Stimulated activated naive CD8-positive, alpha-beta T cell treated with anti-CD3 and anti-CD28 coated beads, Interleukin-15, Interleukin-2, amounts not matched to agents 100 U/mL and 50 U/mL, for 24 hours (primary cell): ENCODE data around the gene PSG5.
"Not testable (repeated sequence)": the region's sequence is repeated elsewhere in the genome, so short reads cannot be mapped to it uniquely, and the experiment has no call there.

Experiments used
- ATAC-seq: fragments of 150-1000 bp; cut with Tn5 transposase; one replicate; pipeline ENCODE4 v1.10.0; 2021
- DNase-seq: peaks from one replicate; pipeline ENCODE4 v3.0.0; 2021

PSG5 gene

GRCh38 chr19:43188092-43188491 is 1.8 kb upstream of the PSG5 start:
- not testable (repeated sequence) for DNase-seq, ATAC-seq

GRCh38 chr19:43181869-43182771 is 4.2 kb downstream of the PSG5 start:
- DNase-seq, ATAC-seq: not testable (repeated sequence)

GRCh38 chr19:43179569-43180147 is 6.7 kb downstream of the PSG5 start:
- not testable (repeated sequence) for ATAC-seq
- DNase-seq: peak; percentile 8

GRCh38 chr19:43178577-43178976 is 7.8 kb downstream of the PSG5 start:
- DNase-seq, ATAC-seq: not testable (repeated sequence)

GRCh38 chr19:43165906-43166305 is 20.4 kb downstream of the PSG5 start:
- ATAC-seq, DNase-seq: not testable (repeated sequence)

GRCh38 chr19:43163135-43163534 is 23.2 kb downstream of the PSG5 start:
- DNase-seq, ATAC-seq: not testable (repeated sequence)

GRCh38 chr19:43162261-43162660 is 24.1 kb downstream of the PSG5 start:
- ATAC-seq: not testable (repeated sequence)

GRCh38 chr19:43152214-43152613 is 34.1 kb downstream of the PSG5 start:
- ATAC-seq (no peak), DNase-seq (no peak)

More at GRCh38 chr19:43162261-43162660, 24.1 kb downstream of the PSG5 start:
- DNase-seq: not testable (repeated sequence)

- ATAC-seq: not testable (repeated sequence)
Measured at GRCh38 chr19:43149788-43150187, 36.5 kb downstream of the PSG5 start.

GRCh38 chr19:43148233-43148632 is 38.1 kb downstream of the PSG5 start:
- DNase-seq (no peak), ATAC-seq (no peak)

More at GRCh38 chr19:43149788-43150187, 36.5 kb downstream of the PSG5 start:
- not testable (repeated sequence) for DNase-seq

- DNase-seq, ATAC-seq: not testable (repeated sequence)
Measured at GRCh38 chr19:43141763-43142162, 44.6 kb downstream of the PSG5 start.

GRCh38 chr19:43132696-43133095 is 53.6 kb downstream of the PSG5 start:
- DNase-seq: no peak
- no peak for ATAC-seq

- not testable (repeated sequence) for ATAC-seq, DNase-seq
Measured at GRCh38 chr19:43131281-43131842, 55.0 kb downstream of the PSG5 start.

GRCh38 chr19:43129197-43129596 is 57.1 kb downstream of the PSG5 start:
- DNase-seq, ATAC-seq: not testable (repeated sequence)

- ATAC-seq, DNase-seq: not testable (repeated sequence)
Measured at GRCh38 chr19:43127336-43127735, 59.0 kb downstream of the PSG5 start.

- ATAC-seq (no peak), DNase-seq (no peak)
Measured at GRCh38 chr19:43126720-43127119, 59.6 kb downstream of the PSG5 start.

- no peak for DNase-seq
- no peak for ATAC-seq
Measured at GRCh38 chr19:43124360-43124759, 62.0 kb downstream of the PSG5 start.

GRCh38 chr19:43120433-43121026 is 65.8 kb downstream of the PSG5 start:
- DNase-seq: not testable (repeated sequence)

GRCh38 chr19:43119526-43119925 is 66.8 kb downstream of the PSG5 start:
- ATAC-seq, DNase-seq: not testable (repeated sequence)

More at GRCh38 chr19:43120433-43121026, 65.8 kb downstream of the PSG5 start:
- ATAC-seq: not testable (repeated sequence)
